ENCODE measurements around the gene RNU6-9.
A peak's percentile ranks its signal among the peaks of the same experiment; 100 is the strongest.

Gene RNU6-9

DNA sequence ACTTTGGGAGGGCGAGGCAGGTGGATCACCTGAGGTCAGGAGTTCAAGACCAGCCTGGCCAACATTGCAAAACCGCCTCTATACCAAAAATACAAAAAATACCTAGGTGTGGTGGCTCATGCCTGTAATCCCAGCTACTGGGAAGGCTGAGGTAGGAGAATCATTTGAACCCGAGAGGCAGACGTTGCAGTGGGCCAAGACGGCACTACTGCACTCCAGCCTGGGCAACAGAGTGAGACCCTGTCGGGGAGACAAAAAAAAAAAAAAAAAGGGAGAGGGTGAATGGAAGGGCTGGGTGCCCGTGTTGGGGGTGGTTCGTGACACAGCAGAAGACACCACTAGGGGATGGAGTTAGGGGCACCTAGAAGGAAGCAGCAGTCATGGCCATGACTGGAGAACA is 23.0 kb upstream of the RNU6-9 start:
- TF ChIP-seq, protein P1, sequence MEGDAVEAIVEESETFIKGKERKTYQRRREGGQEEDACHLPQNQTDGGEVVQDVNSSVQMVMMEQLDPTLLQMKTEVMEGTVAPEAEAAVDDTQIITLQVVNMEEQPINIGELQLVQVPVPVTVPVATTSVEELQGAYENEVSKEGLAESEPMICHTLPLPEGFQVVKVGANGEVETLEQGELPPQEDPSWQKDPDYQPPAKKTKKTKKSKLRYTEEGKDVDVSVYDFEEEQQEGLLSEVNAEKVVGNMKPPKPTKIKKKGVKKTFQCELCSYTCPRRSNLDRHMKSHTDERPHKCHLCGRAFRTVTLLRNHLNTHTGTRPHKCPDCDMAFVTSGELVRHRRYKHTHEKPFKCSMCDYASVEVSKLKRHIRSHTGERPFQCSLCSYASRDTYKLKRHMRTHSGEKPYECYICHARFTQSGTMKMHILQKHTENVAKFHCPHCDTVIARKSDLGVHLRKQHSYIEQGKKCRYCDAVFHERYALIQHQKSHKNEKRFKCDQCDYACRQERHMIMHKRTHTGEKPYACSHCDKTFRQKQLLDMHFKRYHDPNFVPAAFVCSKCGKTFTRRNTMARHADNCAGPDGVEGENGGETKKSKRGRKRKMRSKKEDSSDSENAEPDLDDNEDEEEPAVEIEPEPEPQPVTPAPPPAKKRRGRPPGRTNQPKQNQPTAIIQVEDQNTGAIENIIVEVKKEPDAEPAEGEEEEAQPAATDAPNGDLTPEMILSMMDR (IDR thresholded peaks at IDR 0.05; ENCODE audit: insufficient read depth, missing control alignments): no peak
- FAIRE-seq (no peak), DNase-seq (ENCODE audit: insufficient read length, low spot score) (no peak)

DNA sequence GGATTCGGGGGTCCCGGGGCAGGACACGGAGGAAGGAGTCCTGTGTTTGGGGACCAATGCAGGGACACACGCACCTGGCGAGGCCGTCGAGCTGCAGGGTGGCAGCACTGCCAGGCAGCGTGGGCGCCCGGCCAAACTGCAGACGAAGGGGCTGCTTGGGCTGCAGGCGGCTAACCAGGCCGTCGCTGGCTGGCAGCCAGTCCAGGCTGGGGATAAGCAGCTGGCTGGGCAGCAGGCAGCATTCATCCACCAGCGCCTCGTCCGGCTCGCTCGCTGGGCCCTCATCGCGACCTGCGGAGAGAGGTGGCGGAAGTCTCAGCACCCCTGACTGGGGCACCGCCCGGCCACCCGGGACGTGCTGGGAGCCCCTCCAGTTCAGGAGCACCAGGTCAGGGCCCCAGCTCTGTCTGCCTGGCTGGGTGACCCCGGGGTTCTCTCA is 22.3 kb upstream of the RNU6-9 start:
- TF ChIP-seq, protein P1 (IDR thresholded peaks at IDR 0.05; ENCODE audit: insufficient read depth, missing control alignments): no peak
- DNase-seq (ENCODE audit: insufficient read length, low spot score) (no peak), FAIRE-seq (no peak)

DNA sequence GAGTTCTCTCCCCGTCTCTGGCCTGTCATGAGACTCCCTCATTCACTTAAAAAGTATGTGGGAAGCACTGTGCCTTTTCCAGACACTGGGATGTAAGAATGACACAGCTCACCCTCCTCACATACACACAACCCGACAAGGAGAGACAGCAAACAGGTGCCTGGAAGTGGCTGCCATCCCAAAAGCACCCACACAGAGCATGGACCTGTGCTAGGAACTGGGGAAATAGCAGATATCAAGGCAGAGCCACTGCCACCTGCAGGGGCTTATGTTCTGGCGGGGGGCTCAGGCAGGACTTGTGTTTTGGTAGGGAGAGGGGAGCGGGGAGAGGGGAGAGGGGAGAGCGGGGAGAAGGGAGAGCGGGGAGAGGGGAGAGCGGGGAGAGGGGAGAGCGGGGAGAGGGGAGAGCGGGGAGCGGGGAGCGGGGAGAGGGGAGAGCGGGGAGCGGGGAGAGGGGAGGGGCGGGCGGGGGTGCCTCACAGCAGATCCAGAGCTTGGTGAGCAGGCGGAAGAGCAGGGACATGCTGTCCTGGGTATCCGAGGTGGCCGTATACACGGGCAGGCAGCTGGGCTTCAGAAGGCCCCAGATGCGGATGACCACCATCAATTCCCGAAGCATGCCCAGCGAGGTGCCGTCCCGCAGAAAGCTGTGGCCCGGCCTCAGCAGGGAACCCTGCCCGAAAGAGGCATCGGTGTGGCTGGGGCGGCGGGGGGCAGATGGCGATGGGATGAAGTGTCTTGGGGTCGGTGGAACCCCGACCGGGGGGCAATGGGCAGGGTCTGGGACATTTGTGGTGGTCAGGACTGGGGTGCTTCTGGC is 21.6 kb upstream of the RNU6-9 start:
- peak; percentile 74 for DNase-seq (ENCODE audit: insufficient read length, low spot score)
- TF ChIP-seq, protein P1 (IDR thresholded peaks at IDR 0.05; ENCODE audit: insufficient read depth, missing control alignments): no peak

DNA sequence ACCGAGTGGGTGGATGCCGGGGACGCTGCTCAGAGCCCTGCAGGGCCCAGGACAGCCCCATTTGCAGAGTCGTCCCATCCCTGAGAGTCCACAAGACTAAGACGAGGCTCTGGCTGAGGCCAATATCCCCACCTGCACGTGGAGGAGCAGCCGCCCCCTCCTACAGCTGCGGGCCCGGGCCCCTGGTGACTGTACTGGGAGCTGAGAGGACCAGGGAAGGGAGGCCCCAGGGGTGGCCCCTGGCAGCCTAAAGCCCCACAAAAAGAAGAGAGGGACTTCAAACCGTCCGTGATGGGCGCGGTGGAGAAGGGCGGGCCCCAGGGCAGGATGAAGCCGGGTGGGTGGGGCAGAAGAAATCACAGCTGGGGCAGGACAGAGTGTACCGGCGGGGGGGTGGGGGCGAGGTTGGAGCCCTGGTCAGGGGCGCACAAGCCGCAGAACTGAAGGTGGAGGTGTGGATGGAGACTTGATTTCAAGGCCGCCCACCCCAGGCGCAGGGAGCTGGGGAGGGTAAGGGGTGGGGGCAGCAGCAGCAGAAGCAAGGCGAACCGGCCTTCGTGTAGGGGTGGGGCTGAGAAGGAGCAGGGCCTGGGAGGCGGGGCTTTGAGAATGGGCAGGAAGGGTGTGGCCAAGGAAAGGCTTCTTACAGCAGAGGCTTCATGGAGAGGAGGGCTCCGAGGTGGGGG is 20.9 kb upstream of the RNU6-9 start:
- DNase-seq (ENCODE audit: insufficient read length, low spot score) (no peak), FAIRE-seq (no peak)
- TF ChIP-seq, protein P1 (IDR thresholded peaks at IDR 0.05; ENCODE audit: insufficient read depth, missing control alignments): no peak

More for the DNA sequence above, 21.6 kb upstream of the RNU6-9 start:
- FAIRE-seq: no peak

DNA sequence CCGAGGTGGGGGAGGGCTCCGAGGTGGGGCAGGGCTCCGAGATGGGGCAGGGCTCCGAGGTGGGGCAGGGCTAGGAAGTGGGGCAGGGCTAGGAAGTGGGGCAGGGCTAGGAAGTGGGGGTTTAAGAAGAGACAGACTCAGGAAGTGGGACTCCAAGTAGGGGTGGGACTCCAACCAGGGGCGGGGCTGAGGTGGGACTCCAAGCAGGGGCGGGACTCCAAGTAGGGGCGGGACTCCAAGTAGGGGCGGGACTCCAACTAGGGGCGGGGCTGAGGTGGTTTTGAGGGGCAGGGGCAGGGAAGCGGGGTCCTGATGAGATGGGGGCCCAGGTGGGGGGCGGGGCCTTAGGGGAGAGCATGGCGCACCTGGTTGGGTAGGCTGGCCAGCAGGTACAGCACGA is 20.2 kb upstream of the RNU6-9 start:
- TF ChIP-seq, protein P1 (IDR thresholded peaks at IDR 0.05; ENCODE audit: insufficient read depth, missing control alignments): no peak
- DNase-seq (ENCODE audit: insufficient read length, low spot score) (no peak), FAIRE-seq (no peak)

DNA sequence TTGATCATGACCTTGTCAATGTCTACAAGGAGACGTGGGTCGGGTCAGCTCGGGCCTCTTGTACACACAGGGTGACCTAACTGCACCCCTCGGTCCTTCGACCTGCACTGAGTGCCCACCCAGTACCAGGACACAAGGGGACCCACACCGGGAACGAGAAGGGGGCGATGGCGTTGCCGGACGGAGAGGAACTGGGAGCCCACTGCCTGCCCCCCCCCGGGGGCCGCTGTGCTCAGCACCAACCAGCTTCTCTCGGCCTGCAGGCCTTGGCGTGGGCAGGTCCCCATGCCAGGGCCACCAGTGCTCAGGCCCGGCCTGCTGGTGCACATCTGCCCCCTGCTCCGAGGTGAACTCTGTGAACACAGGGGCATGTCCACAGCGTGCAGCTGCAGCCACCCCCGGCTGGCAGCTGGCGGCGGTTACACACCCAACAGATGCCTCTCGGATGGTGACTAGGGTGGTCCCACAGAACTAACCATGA is 19.7 kb upstream of the RNU6-9 start:
- TF ChIP-seq, protein P1 (IDR thresholded peaks at IDR 0.05; ENCODE audit: insufficient read depth, missing control alignments): no peak
- DNase-seq (ENCODE audit: insufficient read length, low spot score): no peak
- FAIRE-seq: no peak
